GM21529 (cell line): ENCODE results near the gene VGF.
"Not testable (repeated sequence)": the region's sequence is repeated elsewhere in the genome, so short reads cannot be mapped to it uniquely, and the experiment has no call there.

Experiments
- ATAC-seq: cut with Tn5 transposase; IDR thresholded peaks from one replicate; pipeline ENCODE4 v1.9.1; 2021; ENCODE audit not compliant: unreplicated experiment

Gene VGF

DNA sequence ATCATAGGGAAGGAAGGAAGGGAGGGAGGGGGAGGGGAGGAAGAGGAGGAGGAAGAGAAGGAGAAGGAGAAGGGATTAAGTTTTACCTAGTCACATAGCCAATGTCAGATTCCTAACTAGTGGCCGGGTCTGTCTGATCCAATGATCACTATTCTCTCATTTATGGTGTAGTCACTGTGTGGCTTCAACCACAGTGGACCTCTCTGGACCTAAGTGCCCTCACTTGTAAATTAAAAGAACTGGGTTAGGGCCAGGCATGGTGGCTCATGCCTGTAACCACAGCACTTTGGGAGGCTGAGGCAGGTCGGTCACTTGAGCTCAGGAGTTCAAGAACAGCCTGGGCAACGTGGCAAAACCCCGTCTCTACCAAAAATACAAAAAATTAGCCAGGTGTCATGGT is 45.1 kb downstream of the VGF start:
- ATAC-seq, result no peak

DNA sequence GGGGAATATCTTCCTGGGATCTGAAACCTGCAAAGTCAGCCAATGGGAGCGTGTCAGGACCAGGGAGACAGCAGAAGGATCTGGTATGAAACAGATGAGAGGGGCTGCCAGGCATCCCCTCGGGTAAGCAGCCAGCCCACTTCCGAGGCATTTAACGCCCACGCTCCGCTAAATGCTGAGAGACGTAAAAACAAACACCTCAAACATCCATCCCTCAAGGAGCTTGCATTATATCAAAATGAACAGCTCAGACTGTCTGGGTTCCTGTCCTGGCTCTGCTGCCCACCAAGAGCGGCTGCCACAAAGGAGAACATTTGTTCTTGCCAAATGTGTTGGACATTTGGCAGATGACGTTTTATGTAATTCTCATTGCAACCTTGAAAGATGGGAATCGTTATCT is 45.5 kb downstream of the VGF start:
- ATAC-seq, result no peak

DNA sequence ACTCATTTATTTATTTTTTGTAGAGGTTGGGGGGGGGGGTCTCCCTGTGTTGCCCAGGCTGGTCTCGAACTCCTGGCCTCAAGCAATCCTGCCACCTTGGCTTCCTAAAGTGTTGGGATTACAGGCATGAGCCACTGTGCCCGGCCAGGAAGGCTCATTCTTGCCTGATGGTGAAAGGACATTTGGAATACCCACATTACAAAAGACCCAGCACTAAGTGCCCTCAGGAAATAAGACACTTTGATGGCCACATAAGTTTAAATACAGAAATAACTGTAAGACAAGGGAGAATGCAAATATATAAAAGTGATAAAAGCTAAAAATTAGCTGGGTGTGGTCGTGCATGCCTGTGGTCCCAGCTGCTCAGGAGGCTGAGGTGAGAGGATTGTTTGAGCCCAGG is 46.5 kb downstream of the VGF start:
- no peak for ATAC-seq

DNA sequence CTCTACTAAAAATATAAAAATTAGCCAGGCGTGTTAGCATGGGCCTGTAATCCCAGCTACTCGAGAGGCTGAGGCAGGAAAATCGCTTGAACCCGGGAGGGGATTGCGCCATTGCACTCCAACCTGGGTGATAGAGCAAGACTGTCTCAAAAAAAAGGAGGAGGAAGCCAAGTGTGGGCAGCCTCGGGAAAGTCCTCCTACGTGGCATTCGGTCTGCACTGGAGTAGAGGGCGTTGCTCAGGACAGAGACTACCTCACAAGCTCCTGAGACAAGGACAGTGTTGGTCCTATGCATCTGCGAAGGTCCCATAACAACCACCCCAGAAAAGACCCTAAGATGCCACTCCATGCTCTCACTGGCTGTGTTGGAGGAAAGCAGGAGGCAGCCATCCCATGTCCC is 48.5 kb downstream of the VGF start:
- no peak for ATAC-seq

DNA sequence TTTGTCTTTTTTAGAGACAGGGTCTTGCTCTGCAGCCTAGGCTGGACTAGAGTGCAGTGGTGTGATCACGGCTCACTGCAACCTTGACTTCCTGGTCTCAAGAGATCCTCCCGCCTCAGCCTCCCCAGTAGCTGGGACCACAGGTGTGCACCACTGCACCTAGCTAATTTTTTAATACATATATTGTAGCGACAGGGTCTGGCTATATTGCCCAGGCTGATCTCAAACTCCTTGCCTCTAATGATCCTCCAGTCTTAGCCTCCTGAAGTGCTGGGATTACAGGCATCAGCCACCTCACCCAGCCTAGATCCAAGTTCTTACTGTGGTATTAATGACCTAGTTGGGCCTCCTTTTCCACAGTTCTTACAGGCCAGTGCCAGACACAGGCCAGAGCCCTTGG is 50.2 kb downstream of the VGF start:
- ATAC-seq, result no peak

DNA sequence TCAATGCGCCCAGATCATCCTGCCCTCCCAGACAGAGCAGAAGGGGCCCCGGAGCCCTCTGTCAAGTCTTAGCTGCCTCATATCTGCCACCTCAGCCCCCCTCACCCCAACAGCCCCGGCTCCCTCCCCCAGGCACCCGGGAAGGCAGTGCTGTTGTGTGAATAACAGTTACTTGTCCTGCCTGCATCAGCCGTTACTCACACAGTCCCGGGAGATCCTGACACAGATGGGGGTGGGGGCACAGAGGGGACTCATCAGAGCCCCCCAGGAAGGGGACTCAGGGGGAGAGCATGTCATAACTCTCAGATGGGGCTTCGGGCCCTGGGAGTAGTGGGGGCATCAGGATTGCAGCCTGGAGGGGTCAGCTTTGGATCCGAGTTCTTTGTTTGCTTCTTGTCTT is 50.9 kb downstream of the VGF start:
- no peak for ATAC-seq

DNA sequence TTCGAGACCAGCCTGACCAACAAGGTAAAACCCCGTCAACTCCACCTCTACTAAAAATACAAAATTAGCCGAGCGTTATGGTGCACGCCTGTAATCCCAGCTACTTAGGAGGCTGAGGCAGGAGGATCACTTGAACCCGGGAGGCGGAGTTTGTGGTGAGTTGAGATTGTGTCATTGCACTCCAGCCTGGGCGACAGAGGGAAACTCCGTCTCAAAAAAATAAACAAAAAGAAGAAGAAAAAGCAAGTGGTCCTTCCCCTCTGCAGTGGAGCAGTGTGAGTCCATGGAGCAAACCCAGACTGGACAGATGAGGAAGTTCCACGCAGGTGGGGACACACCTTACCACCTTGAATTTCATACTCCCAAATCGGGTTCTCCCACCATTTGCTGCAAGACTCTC is 51.5 kb downstream of the VGF start:
- ATAC-seq, result no peak

DNA sequence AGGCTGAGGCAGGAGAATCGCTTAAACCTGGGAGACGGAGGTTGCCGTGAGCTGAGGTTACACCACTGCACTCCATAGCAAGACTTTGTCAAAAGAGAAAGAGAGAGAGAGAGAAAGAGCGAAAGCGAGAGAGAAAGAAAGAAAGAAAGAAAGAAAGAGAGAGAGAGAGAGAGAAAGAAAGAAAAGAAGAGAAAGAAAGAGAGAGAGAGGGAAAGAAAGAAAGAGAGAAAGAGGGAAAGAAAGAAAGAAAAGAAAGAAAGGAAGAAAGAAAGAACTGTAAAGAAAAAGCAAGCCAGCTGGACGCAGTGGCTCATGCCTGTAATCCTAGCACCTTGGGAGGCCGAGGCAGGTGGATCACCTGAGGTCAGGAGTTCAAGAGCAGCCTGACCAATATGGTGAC is 52.2 kb downstream of the VGF start:
- not testable (repeated sequence) for ATAC-seq
